LNCAP (cell line): Measurements from ENCODE around the gene GALNT2.

Experiments
- TF ChIP-seq, protein P1 (sequence below): fragments of 450-650 bp; IDR thresholded peaks from 2 replicates; pipeline ENCODE4 v1.5.1; 2017; ENCODE audit warnings: mild to moderate bottlenecking

Gene GALNT2

DNA sequence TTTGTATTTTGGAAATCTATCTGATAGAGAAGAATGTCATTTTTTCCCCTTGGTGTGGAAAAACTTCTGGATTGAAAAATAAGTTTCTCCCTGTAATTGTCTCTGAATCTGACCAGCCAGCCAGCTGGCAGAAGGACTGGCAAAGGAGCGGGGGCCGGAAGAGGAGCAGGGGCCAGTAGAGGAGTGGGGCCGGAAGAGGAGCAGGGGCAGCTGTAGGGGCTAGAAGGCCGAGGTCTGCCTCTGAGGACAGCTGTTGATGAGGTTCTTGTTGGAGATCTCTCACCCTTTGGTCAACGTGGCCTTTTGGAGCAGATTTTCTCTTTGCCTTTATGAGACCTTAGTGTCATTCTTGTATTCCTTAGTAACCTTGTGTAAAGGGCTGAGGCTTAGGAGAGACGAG lies 121.8 kb downstream of the GALNT2 start:
- TF ChIP-seq, protein P1, sequence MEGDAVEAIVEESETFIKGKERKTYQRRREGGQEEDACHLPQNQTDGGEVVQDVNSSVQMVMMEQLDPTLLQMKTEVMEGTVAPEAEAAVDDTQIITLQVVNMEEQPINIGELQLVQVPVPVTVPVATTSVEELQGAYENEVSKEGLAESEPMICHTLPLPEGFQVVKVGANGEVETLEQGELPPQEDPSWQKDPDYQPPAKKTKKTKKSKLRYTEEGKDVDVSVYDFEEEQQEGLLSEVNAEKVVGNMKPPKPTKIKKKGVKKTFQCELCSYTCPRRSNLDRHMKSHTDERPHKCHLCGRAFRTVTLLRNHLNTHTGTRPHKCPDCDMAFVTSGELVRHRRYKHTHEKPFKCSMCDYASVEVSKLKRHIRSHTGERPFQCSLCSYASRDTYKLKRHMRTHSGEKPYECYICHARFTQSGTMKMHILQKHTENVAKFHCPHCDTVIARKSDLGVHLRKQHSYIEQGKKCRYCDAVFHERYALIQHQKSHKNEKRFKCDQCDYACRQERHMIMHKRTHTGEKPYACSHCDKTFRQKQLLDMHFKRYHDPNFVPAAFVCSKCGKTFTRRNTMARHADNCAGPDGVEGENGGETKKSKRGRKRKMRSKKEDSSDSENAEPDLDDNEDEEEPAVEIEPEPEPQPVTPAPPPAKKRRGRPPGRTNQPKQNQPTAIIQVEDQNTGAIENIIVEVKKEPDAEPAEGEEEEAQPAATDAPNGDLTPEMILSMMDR: no peak

DNA sequence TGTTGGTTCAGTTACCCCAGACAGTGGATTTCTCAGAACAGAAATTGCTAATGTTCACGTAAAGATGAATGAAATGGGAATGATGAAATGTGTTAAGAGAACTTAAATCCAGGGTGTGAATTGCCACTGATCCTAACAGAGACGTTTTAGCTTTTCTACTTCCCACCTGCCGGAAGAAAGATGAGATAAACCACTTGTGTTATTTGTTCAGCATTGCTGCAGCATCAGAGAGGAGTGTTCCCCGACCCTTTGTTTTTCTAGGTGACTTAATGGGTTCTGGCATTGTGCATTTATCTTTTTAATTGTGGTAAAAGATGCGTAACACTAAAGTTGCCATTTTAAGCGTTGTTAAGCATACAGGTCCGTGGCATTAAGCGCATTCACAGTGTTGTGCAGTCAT lies 122.3 kb downstream of the GALNT2 start:
- TF ChIP-seq, protein P1: no peak

- TF ChIP-seq, protein P1: no peak
Measured at GRCh38 chr1:230189824-230190223, 122.8 kb downstream of the GALNT2 start.

DNA sequence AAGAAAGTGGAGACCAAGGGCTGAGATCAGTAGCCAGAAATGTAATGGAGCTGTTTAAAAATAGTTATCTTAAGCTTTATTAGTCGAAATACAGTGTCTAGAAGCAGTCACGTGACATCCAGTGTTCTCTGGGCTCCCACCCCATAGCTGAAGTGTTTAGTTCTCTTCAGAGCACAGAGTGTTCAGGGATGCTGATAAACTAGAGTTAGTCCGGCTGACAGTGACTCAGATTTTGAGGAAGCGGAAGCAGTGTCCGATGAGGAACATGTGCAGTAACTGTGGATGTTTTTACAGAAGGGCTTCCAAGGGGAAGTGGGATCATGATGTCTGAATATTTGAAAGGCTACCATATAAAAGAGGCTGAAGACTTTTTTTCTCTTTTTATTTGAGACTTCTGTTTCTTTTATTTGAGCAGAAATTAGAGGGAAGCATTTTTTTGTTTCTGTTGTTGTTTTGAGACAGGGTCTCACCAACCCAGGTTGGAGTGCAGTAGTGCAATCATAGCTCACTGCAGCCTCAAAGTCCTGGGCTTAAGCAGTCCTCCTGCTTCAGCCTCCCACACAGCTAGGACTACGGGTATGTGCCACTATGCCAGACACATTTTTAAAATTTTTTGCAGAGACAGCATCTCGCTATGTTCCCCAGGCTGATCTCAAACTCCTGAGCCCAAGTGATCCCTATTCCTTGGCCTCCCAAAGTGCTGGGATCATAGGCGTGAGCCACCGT lies 124.2 kb downstream of the GALNT2 start:
- TF ChIP-seq, protein P1: no peak

- TF ChIP-seq, protein P1: no peak
Measured at GRCh38 chr1:230191855-230192254, 124.8 kb downstream of the GALNT2 start.

GRCh38 chr1:230194525-230194924 lies 127.5 kb downstream of the GALNT2 start:
- TF ChIP-seq, protein P1: no peak

- TF ChIP-seq, protein P1: no peak
Measured at GRCh38 chr1:230195199-230195598, 128.2 kb downstream of the GALNT2 start.

DNA sequence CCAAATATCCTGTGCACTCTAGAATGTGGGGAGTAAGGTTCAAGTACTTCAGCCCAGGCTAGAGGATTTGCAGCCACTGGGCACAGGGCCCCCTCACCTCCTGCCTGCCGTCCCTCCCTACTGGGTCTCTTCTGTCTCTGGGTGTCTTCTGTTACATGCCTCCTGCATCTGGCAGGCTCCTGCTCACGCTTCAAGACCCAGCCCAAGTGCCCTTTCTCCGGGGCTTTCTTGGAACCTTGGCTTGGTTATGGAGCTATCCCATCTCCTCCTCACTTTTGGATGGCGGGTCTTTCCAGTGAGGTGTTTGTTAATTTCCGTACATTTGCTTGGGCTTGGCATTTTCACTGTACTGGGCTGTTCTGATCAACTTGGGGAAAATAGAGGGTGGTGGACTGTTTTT lies 129.0 kb downstream of the GALNT2 start:
- TF ChIP-seq, protein P1: no peak
